HG02973 (cell line): ENCODE results near the gene DERL2.
"Not testable (repeated sequence)": the region's sequence is repeated elsewhere in the genome, so short reads cannot be mapped to it uniquely, and the experiment has no call there.

ENCODE experiments used
- ATAC-seq: cut with Tn5 transposase; IDR thresholded peaks from one replicate; pipeline ENCODE4 v1.9.1; 2021; ENCODE audit warnings: moderate library complexity; ENCODE audit not compliant: unreplicated experiment

DERL2 gene

DNA sequence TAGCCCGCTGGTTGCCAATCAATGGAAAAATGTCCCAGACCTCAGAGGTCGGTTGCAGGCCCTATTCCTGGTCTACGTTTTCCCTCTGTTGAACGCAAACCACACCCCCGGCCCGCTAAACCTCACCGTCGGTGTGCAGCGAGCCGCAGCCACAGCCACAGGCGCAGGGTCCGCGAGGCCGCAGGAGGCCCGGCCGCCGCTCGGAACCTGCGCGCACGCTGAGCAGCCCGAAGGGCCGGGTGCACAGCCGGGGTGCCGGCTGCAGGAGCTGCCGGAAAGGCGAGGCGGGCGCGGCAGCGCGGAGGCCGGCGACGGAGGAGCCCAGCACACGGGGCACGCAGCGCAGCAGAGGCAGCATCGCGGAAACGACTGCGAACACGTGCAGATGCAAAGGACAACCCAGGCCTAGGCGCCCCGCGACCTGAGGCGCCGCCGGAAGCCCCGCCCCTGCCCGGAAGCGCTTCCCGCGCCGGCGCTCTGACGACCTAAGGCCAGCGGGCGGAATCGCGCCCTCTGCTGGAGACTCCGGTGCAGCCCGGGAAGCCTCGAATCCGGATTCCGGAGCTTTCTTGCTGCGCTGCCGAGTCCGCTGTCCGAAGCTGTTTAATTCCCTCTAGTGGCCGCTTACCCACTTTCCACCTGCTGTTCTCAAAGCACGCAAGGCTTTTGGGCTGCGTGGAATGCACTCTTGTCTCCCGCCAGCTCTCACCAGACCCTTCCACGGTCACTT, 47.1 kb downstream of the DERL2 start, which contains the start of gene C1QBP:
TSS of gene C1QBP (minus strand) at position 440 of the 730 bp plus-strand sequence. CDS start at position 358, 82 bp downstream.
- ATAC-seq = peak; percentile 74

DNA sequence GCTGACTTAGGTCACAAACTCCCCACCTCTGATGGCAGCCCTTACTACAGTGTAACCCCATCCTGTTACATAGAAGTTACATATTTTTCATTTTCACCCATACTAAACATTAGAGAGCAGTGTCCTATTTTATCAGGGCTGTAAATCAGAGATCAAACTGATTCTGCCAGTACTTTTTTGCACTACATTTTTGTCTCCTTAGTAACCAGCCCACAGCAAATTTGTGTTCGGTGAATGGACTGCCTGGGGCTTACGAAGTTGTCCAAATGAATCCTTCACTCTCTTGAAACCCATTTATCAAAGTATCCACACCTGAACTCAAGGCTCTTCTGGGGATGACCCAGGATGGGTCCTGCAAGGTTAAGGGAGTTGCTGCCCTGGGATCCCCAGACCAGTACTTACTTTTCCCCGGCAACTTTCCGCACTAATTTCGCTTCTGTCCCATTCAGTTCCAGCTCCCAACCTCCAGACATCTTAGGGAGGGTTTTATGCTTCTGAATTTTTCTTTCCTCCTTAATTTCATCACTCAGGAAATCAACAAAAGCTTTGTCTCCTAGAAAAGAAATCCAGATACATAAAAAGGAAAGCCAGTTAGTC, 48.2 kb downstream of the DERL2 start:
- no peak for ATAC-seq

GRCh38 chr17:5435781-5436315, 50.1 kb downstream of the DERL2 start:
- not testable (repeated sequence) for ATAC-seq

DNA sequence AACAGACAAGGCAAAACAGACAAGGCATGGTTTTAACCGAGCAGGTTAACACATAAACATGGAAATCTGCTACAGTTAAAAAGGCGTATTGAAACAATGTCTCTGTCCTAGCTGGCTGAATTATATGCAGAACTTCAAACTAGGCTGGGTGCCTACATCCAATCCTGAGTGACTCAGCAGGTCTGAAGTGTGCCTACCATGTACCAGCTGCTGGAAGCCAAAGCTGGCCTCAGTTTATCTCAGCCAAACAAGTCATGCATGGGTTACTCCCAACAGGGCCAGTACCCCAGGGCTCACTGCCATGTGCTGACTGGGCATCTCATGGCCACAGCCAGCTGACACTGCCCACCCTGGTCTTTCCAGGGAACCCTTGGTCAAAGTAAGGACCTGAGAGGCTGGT, 51.0 kb downstream of the DERL2 start:
- ATAC-seq = no peak

DNA sequence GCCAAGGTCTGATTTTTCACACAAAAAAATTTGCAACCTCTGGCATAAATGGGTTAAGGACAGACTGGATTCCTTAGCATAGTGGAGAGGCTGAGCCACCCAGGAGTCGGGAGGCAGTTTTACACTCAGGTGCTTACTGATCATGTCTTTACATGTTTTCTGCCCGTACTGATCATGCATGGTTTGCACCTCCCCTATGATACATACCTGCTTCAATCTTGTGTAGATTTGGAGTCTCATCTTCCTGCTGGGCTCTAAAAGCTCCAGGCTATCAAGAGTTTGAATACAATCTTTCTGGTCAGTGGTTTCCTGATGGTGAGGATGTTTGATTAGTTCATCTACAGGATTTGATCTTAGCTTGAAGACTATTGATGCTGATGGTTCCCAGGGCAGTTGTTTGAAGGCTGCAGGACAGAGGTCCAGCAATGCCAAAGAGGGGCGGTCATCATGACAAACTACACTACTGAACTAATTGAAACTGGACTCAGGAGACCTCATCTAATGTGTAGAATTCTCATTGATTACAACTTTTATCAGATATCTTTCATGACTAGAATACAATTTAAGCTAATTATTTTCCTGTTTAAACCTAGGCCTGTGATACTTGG, 53.9 kb downstream of the DERL2 start:
- ATAC-seq = no peak

GRCh38 chr17:5431234-5431633, 54.7 kb downstream of the DERL2 start:
- not testable (repeated sequence) for ATAC-seq

GRCh38 chr17:5430413-5430999, 55.5 kb downstream of the DERL2 start:
- ATAC-seq = no peak

- ATAC-seq = no peak
Observed at GRCh38 chr17:5429191-5429887, 56.6 kb downstream of the DERL2 start.

DNA sequence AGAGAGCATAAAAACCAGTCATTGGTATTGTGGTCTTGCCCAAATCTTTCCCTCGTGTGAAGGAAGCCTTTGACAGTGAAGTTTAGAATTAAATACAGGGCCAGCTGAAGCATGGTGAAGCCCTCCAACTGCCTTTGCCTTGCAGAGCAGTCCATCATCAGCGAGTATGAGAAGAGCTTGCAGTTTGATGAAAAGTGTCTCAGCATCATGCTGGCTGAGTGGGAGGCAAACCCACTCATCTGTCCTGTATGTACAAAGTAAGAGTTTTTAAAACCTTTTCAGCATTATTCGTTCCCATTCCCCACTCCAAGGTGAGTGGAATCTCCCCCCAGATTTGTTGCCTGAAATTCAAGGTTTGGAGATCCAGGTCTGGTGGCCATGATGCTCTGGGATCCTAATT, 60.2 kb downstream of the DERL2 start:
- ATAC-seq = no peak

DNA sequence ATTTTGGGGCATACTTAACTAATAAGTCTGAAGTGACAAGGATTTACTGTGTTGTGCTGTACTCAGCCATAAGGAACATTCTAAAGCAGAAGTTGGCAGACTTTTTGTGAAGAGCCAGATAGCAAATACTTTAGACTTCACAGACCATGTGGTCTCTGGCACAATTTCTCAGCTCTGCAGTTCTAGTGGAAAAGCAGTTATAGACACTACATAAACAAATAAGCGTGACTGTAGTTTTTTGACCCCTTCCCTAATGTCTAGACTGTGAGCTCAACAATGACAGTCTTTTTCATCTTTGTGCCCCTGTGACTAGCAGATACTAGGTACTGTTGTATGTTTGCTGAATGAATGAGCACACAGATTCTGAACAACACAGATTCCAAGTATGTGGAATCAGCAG, 61.1 kb downstream of the DERL2 start:
- ATAC-seq = no peak

GRCh38 chr17:5422505-5422904, 63.5 kb downstream of the DERL2 start:
- ATAC-seq = no peak
